Activated CD8-positive, alpha-beta memory T cell treated with anti-CD3 and anti-CD28 coated beads, Interleukin-2, amount 50 U/mL, for 4 hours (primary cell): ENCODE results near the gene FIBP.

ENCODE experiments used
- DNase-seq: peaks from one replicate; pipeline ENCODE4 v3.0.0-alpha.2; 2020

FIBP gene

DNA sequence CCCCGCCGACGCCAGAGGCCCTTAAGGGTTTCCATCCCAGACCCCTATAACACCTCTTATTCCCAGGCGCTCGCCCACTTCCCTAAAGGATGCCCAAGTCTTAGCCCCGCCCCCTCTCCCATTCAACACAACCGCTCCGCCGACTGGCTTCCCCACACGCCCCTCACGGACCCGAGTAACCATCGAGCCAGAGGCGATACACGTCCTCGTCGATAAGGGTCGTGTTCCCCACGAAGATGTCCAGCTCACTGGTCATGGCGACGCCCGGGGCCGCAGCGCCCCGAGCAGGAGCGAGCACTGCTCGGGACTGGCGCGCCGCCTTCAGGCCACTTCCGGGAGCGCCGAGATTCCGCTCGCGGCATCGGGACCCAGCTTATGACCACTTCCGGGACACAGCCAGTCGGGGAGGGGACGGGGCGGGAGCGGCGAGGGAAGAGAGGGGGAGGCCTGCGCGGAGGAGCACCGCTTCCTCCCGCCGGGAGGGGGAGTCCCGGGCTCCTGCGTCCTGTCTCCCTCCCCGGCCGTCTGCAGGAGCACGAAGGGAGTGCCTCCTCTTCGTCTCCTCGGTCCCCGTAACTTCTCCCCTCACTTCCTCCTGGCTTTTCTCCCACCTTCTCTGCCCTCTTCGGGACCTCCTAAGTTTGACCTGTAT, at the start of gene FIBP:
Gene FIBP (minus strand): TSS at position 309 of the 652 bp plus-strand sequence. CDS start 53 bp downstream, at position 256.
- peak; percentile 94 for DNase-seq

- no peak for DNase-seq
These were observed 49.5 kb upstream of the FIBP start for GRCh38 chr11:65937766-65938165.

DNA sequence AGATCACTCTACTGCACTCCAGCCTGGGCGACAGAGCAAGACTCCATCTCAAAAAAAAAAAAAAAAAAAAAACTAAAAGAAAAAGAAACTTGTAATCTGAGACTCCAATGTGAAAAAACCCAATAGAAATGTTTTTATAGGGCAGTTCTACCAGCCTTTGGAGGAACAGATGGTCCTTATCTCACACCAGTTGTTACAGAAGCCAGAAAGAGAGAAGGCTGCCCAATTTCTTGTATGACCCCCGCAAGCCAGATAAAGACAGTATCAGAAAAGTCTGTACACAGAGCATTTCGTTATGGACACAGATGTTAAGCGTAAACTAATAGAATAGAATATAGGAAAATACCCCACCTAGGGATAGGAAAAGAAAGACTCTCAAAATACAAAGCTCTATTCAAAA, 45.7 kb upstream of the FIBP start:
- DNase-seq = no peak

DNA sequence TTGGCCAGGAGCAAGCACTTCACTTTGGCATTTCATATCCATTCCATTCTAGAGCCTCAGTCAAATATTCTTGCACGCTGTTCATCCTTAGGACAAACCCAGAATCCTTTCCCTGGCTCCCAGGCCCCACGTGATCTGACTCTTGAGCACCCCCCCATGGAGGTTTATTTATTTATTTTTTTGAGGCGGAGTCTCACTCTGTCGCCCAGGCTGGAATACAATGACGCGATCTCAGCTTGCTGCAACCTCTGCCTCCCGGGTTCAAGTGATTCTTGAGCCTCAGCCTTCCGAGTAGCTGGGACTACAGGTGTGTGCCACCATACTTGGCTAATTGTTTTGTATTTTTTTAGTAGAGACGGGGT, 44.3 kb upstream of the FIBP start:
- no peak for DNase-seq

GRCh38 chr11:65931773-65932557, 43.7 kb upstream of the FIBP start:
- no peak for DNase-seq

DNA sequence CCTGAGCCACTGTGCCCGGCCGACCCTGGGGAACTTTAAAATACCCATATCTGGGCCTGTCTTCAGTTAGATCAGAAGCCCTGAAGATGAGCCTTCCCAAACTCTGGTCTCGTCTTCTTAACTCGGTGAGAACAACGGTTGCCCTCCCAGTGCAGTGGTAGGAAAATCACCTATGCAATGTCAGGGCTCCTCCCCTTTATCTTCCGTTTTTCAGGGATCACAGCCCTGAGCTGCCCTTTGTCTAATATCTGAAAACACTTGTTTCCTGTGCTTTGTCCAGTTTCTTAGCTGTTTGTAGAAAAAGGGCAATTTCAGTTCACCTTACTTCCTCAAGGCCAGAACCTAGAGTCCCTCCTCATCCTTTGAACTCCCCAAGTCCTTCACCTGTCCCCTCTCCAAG, 40.4 kb upstream of the FIBP start:
- no peak for DNase-seq

GRCh38 chr11:65927904-65928397, 39.7 kb upstream of the FIBP start:
- DNase-seq = peak; percentile 72

- no peak for DNase-seq
These were observed 37.1 kb upstream of the FIBP start for GRCh38 chr11:65925397-65925796.

DNA sequence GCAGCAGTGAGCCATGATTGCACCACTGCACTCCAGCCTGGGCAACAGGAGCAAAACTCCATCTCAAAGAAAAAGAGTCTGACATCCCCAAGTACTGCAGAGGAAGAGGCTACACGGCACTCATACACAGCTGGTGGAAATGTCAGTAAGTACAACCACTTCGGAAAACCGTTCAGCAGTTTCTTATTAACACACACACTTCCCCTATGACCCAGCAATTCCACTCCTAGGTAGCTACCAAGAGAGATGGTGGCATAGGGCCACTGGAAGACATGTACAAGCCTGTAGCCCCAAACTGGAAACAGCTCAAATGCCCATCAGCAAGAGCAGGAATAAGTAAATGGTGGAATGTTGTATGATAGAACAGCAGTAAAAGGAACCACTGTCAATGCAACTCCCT, 34.3 kb upstream of the FIBP start:
- no peak for DNase-seq

- DNase-seq = no peak
These were observed 33.6 kb upstream of the FIBP start for GRCh38 chr11:65921876-65922275.

DNA sequence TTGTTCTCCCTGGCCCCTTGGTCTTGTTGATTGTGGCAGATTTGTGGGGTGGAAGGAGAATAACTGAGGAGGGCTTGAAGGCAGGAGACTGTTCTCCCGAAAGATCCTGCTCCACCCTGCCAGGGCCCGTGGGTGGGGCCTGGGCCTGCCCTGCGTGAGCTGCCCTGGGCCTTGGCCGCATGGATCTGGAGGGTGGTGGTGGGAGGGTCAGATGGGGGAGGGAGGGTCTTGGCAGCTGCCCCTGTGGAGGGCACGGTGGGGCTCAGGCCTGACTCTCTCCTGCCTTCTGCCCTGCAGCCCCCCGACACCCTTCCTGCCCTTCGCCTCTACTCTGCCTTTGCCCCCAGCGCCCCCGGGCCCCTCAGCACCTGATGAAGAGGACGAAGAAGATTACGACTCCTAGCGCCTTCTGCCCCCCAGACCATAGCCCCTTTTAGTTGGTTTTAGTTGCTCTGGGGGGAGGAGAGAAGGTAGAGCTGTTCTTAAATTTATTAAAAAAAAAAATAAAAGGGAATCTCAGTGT, 32.8 kb upstream of the FIBP start:
- no peak for DNase-seq

GRCh38 chr11:65920372-65920802, 32.1 kb upstream of the FIBP start:
- no peak for DNase-seq

DNA sequence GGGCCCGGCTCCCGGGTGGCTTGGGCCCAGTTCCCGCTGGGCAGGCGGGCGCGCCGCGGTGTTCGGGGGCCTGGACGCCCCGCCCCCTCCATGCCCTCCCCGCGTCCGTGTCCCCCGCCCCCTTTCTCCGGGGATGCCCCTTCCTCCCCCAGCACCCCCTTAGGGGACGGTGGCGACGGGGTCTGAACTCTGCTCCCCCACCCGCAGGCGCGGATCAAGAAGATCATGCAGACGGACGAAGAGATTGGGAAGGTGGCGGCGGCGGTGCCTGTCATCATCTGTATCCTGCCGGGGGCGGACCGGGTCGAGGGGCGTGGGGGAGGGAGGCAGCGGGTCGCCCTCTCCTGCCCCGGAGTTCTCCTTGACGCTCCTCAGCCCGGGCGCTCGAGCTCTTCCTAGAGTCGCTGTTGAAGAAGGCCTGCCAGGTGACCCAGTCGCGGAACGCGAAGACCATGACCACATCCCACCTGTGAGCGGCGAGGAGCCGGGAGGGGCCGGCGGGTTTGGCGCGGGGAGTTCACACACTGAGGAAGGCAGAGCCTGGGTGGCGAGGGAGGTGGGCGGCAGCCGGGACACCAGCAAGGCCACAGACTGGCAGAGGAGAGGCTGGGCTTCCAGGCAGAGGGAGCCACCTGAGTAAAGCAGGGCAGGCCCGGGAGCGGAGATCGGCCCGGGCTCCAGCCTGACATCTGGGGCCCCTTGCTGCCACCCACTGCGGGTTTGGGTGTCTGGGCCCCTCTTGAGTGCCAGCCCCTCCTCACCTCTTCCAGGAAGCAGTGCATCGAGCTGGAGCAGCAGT, 31.5 kb upstream of the FIBP start:
- peak; percentile 65 for DNase-seq

DNA sequence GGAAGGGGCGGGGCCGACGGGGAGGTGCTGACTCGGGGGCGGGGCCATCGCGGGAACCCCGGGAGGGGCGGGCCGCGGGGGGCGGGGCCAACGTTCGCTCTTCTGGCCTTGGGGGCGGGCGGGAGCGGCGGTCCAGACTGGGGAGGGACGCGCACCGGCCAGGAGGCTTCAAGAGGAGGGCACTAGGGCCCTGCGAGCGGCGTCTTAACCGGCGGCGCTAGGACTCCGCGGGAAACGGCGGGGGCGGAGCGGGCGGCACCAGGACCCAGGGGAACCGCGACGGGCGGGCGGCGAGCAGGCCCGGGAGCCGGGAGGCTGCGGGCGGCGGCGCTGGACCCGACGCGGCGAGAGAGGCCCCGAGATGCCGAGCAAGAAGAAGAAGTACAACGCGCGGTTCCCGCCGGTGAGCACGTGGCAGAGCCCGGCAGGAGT, 30.9 kb upstream of the FIBP start, which contains the start of gene DRAP1:
Gene DRAP1 (plus strand): TSS at position 286 of the 432 bp plus-strand sequence. CDS start 76 bp downstream, at position 362.
- DNase-seq = peak; percentile 99

DNA sequence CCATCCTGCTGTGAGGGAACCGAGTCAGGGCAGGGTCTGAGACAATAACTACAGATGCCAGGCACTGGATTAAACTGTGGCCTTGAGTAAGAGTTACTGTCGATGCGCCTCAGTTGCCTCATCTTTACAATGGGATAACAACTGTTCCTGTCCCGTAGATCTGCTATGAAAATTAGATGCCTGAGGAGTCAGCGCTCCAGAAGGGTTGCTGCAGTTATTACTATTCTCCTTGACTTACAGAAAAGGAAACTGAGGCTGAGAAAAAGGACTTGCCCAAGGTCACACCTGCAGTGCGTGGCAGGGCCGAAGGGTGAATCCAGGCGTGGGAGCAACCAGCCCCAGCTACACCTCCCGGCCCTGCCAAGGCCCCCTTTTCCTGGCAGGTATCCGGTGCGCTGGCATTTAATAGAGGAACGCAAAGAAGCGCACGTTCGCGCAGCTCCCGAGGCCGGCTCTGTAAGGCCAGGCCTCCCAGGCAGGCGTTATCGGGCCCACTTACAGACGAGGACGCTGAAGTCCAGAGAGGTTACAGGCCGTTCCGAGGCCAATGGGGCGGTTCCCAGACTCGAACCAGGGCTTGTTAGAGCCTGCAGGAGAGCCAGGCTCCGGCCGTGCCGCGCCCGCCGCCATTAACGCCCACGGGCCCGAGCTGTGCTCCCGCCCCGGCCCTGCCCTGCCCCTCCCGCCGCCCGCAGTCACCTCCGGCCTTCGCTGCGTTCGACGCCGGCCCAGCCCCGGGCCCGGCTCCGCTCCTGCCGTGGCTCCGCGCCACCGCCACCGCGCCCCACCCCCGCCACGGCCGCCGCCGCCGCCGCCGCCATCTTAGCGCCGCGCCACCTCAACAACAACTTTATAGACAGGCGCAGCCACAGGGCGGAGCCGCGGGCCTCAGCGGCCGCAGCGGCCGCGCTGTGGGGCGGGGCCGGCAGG, 30.2 kb upstream of the FIBP start, which contains the start of gene C11orf68:
Gene C11orf68 (minus strand): TSS at position 852 of the 930 bp plus-strand sequence. CDS start 31 bp downstream, at position 821.
- no peak for DNase-seq

- no peak for DNase-seq
These were observed 29.4 kb upstream of the FIBP start for GRCh38 chr11:65917434-65918210.

DNA sequence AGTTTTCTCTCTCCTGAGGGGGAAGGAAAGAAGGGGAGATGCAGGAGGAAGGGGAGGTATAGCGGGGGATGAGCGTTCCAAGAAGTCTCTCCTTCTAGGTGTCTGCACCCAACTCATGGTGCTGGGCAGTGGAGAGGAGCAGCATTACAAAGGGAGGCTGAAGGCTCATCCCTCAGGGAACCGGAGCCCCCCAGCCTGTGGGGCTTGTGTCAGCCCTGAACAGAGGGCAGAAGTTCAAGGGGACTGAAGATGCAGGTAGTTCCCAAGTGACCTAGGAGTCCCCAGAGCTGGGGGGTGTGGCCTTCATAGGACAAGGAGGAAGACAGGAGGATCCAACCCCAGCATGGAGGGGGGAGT, 28.8 kb upstream of the FIBP start:
- DNase-seq = no peak

- DNase-seq = no peak
These were observed 28.1 kb upstream of the FIBP start for GRCh38 chr11:65916391-65916790.

DNA sequence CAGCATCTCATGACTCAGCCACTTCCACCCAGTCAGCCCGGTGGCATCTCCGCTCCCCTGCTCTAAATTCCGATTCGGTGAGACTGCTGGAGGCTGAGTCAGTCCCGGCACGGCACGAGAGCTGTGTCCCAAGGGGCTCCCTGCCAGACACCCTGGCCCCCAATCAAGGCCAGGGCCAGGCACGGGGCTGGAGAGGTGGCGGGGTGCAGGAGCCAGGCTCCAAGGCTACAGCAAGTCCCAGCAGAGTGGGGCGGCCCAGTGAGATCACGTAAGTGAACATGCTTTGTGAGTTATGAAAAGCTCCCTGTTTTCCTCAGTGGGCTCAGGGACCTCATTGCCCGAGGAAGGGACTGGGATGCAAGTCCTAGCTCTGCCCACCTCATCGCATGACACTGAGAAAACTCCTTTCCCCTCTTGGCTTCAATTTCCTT, 27.6 kb upstream of the FIBP start:
- DNase-seq = peak; percentile 45

DNA sequence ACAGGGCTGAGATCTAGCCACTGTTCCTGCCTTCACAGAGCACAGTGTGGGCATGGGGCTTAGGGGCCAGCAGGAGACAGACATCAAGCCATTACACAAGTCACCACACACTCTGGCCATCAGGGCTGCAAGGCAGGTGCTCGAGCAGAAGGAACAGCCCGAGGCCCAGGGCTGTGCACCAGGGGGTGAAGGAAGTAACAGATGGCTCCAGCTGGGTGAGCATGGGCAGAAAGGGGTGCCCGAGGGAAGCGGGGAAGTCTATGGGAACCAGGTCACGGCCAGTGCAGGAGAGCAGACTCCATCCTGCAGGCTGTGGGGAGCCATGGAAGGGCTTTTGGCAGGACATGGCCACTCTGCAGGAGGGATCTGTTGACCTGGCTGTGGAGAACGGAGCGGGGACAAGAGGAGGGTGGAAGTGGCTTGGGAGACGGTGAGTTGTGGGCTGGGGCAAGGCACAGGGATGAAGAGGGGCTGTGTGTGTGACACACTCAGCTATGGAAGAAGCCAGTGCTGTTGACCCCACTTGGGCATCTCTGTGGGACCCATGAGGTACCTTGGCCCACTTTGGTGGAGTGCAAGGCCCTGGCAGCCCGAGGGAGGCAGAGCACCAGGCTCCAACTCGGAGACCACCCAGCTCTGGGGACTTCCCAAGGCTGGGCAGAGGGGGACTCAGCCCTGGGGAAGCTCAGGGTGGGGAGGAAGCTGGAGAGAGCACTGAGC, 27.0 kb upstream of the FIBP start:
- DNase-seq = no peak
